Neural cell (in vitro differentiated cells): ENCODE measurements around the gene RABGGTA. TPM values are rescaled to one million over a fixed set of nuclear protein-coding genes. Genes with fewer than 3 reads are reported as not detected.

ENCODE experiments used
- H2AFZ ChIP-seq: fragments of 200-600, 300-800 bp; sonication (generic), shearing (Covaris generic); 2 replicates; pipeline ENCODE4 v1.6.0; 2014; ENCODE audit warnings: low read depth, mild to moderate bottlenecking, antibody characterized with exemption, low read length, moderate library complexity
- H3F3A ChIP-seq: fragments of 200-600 bp; shearing (Covaris generic); 2 replicates; pipeline ENCODE4 v1.6.1; 2016; ENCODE audit warnings: mild to moderate bottlenecking, moderate library complexity, mixed read lengths, antibody characterized with exemption, low read length; ENCODE audit not compliant: insufficient read depth, poor library complexity, severe bottlenecking
- H3K27ac ChIP-seq: fragments of 200-600, 300-800 bp; sonication (generic), shearing (Covaris generic); 2 replicates; pipeline ENCODE4 v1.5.1; 2014; ENCODE audit warnings: mild to moderate bottlenecking, low read length, moderate library complexity
- H3K27me3 ChIP-seq: fragments of 300-800, 200-600 bp; sonication (generic), shearing (Covaris generic); 2 replicates; pipeline ENCODE4 v1.6.0; 2014; ENCODE audit warnings: mild to moderate bottlenecking, low read depth, low read length, moderate library complexity; ENCODE audit not compliant: insufficient read depth
- H3K36me3 ChIP-seq: fragments of 300-800, 200-600 bp; sonication (generic), shearing (Covaris generic); 2 replicates; pipeline ENCODE4 v1.5.1; 2014; ENCODE audit warnings: mild to moderate bottlenecking, antibody characterized with exemption, low read length, moderate library complexity; ENCODE audit not compliant: insufficient read depth
- H3K4me2 ChIP-seq: fragments of 300-800, 200-600 bp; sonication (generic), shearing (Covaris generic); 2 replicates; pipeline ENCODE4 v1.6.0; 2014; ENCODE audit warnings: mild to moderate bottlenecking, low read length
- H3K4me3 ChIP-seq: fragments of 300-800, 200-600 bp; sonication (generic), shearing (Covaris generic); 2 replicates; pipeline ENCODE4 v1.5.1; 2014; ENCODE audit warnings: mild to moderate bottlenecking, low read length, moderate library complexity
- H3K79me2 ChIP-seq: fragments of 200-600 bp; shearing (Covaris generic); replicated peaks from 2 replicates; pipeline ENCODE4 v1.6.0; 2014; ENCODE audit warnings: mild to moderate bottlenecking, low read length, moderate library complexity; ENCODE audit not compliant: insufficient read depth
- H3K9ac ChIP-seq: fragments of 300-800, 200-600 bp; sonication (generic), shearing (Covaris generic); 2 replicates; pipeline ENCODE4 v1.6.1; 2016; ENCODE audit warnings: mild to moderate bottlenecking, low read length, mixed read lengths
- H3K9me2 ChIP-seq: fragments of 200-600 bp; shearing (Covaris generic); 2 replicates; pipeline ENCODE4 v1.6.1; 2016; ENCODE audit warnings: mild to moderate bottlenecking, low read length, mixed read lengths; ENCODE audit not compliant: insufficient read depth
- H3K9me3 ChIP-seq: fragments of 200-600, 300-800 bp; sonication (generic), shearing (Covaris generic); 2 replicates; pipeline ENCODE4 v1.6.1; 2016; ENCODE audit warnings: mild to moderate bottlenecking, mixed run types, low read length, moderate library complexity, mixed read lengths
- H4K20me1 ChIP-seq: fragments of 200-600 bp; shearing (Covaris generic); 2 replicates; pipeline ENCODE4 v1.6.1; 2016; ENCODE audit warnings: mild to moderate bottlenecking, mixed run types; ENCODE audit not compliant: insufficient read depth
- EP300 ChIP-seq: fragments of 450-650 bp; conservative IDR thresholded peaks from 2 replicates; pipeline ENCODE4 v1.6.1; 2014; ENCODE audit warnings: antibody characterized with exemption, mild to moderate bottlenecking, moderate library complexity; ENCODE audit not compliant: poor library complexity, severe bottlenecking
- EZH2 ChIP-seq: fragments of 200-600, 300-800 bp; shearing (Covaris generic), sonication (generic); IDR thresholded peaks from 2 replicates; pipeline ENCODE4 v1.6.1; 2014; ENCODE audit warnings: antibody characterized with exemption, low read length, borderline replicate concordance, mild to moderate bottlenecking; ENCODE audit not compliant: insufficient read depth, poor library complexity, severe bottlenecking
- MXI1 ChIP-seq: fragments of 450-650 bp; conservative IDR thresholded peaks from 2 replicates; pipeline ENCODE4 v1.6.1; 2014; ENCODE audit warnings: antibody characterized with exemption, mild to moderate bottlenecking; ENCODE audit not compliant: poor library complexity, severe bottlenecking
- POLR2AphosphoS5 ChIP-seq: IDR thresholded peaks from 2 replicates; pipeline ENCODE4 v1.6.1; 2012
- RAD21 ChIP-seq: fragments of 450-650 bp; conservative IDR thresholded peaks from 2 replicates; pipeline ENCODE4 v1.6.1; 2014; ENCODE audit warnings: antibody characterized with exemption, mild to moderate bottlenecking, moderate library complexity
- SMC3 ChIP-seq: fragments of 450-650 bp; conservative IDR thresholded peaks from 2 replicates; pipeline ENCODE4 v1.6.1; 2014; ENCODE audit warnings: antibody characterized with exemption, mild to moderate bottlenecking, moderate library complexity; ENCODE audit not compliant: poor library complexity
- TAF1 ChIP-seq: IDR thresholded peaks from 2 replicates; pipeline ENCODE4 v1.6.1; 2012; ENCODE audit warnings: low read depth
- polyA plus RNA-seq: library from polyadenylated mRNA; depleted of rRNA; stranded (reverse); fragments of >200 nt; gene quantifications from 2 replicates; pipeline ENCODE4 v1.2.3, GENCODE V29; 2014
- TF ChIP-seq, protein P1 (sequence below): IDR thresholded peaks from 2 replicates; pipeline ENCODE4 v1.6.1; 2012; ENCODE audit warnings: borderline replicate concordance
- TF ChIP-seq, protein P2 (sequence below): fragments of 450-650 bp; IDR thresholded peaks from 2 replicates; pipeline ENCODE4 v1.5.1; 2014; ENCODE audit warnings: antibody characterized with exemption, mild to moderate bottlenecking, moderate library complexity; ENCODE audit not compliant: poor library complexity, severe bottlenecking

The RABGGTA gene
- polyA plus RNA-seq, 1 donor from 2014 or later, result 33.2 TPM

DNA sequence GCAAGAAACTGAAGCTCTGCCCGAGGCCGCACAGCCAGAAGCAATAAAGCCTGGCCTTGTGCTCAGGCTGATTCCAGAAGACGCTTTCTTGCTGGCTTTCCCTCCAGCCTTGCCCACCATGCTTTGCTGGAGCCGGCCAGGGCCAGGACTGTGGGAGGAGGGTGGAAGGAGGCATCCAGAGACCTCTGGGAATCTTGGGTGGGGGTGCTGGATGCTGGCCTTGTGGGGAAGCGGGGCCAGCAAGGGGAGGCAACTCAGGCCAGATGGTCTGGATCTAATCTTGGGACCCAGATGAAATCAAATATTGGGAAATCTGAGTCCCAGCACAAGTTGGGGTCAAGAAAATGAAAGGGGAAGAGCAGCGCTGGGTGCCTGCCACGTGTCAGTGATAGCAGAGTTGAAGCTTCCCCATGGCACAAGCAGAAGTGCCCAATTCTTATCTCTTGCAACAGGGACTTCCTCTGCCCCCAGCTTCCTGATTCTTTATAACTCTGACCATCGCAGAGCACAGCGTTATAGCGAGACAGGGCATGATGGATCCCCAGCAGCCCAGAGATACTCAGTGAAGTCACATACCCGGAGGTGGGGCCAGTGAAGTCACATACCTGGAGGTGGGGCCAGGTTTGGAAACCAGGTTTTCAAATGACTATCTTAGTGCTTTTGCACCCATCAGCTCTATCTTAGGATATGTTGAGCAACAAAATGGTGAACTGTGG lies 6.4 kb upstream of the RABGGTA start:
- H3K9me2 ChIP-seq, result no peaks in the 10 kb centered on the region
- H3K27ac ChIP-seq, result no peak overlapping the region
- no peaks in the 10 kb centered on the region for H3K79me2 ChIP-seq
- TF ChIP-seq TAF1 (no peak), SMC3 (no peak), MXI1 (no peak), POLR2AphosphoS5 (no peak), EZH2 (no peak), EP300 (no peak), RAD21 (no peak)
- TF ChIP-seq, protein P1, sequence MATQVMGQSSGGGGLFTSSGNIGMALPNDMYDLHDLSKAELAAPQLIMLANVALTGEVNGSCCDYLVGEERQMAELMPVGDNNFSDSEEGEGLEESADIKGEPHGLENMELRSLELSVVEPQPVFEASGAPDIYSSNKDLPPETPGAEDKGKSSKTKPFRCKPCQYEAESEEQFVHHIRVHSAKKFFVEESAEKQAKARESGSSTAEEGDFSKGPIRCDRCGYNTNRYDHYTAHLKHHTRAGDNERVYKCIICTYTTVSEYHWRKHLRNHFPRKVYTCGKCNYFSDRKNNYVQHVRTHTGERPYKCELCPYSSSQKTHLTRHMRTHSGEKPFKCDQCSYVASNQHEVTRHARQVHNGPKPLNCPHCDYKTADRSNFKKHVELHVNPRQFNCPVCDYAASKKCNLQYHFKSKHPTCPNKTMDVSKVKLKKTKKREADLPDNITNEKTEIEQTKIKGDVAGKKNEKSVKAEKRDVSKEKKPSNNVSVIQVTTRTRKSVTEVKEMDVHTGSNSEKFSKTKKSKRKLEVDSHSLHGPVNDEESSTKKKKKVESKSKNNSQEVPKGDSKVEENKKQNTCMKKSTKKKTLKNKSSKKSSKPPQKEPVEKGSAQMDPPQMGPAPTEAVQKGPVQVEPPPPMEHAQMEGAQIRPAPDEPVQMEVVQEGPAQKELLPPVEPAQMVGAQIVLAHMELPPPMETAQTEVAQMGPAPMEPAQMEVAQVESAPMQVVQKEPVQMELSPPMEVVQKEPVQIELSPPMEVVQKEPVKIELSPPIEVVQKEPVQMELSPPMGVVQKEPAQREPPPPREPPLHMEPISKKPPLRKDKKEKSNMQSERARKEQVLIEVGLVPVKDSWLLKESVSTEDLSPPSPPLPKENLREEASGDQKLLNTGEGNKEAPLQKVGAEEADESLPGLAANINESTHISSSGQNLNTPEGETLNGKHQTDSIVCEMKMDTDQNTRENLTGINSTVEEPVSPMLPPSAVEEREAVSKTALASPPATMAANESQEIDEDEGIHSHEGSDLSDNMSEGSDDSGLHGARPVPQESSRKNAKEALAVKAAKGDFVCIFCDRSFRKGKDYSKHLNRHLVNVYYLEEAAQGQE, result no peak
- TF ChIP-seq, protein P2, sequence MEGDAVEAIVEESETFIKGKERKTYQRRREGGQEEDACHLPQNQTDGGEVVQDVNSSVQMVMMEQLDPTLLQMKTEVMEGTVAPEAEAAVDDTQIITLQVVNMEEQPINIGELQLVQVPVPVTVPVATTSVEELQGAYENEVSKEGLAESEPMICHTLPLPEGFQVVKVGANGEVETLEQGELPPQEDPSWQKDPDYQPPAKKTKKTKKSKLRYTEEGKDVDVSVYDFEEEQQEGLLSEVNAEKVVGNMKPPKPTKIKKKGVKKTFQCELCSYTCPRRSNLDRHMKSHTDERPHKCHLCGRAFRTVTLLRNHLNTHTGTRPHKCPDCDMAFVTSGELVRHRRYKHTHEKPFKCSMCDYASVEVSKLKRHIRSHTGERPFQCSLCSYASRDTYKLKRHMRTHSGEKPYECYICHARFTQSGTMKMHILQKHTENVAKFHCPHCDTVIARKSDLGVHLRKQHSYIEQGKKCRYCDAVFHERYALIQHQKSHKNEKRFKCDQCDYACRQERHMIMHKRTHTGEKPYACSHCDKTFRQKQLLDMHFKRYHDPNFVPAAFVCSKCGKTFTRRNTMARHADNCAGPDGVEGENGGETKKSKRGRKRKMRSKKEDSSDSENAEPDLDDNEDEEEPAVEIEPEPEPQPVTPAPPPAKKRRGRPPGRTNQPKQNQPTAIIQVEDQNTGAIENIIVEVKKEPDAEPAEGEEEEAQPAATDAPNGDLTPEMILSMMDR, result no peak
- H3F3A ChIP-seq, result no peaks in the 10 kb centered on the region
- H3K27me3 ChIP-seq, result no peaks in the 10 kb centered on the region
- no peaks in the 10 kb centered on the region for H3K9me3 ChIP-seq
- no peak overlapping the region for H2AFZ ChIP-seq
- no peaks in the 10 kb centered on the region for H4K20me1 ChIP-seq
- H3K4me3 ChIP-seq, result no peak overlapping the region
- H3K9ac ChIP-seq, result no peak overlapping the region
- H3K36me3 ChIP-seq, result no peaks in the 10 kb centered on the region
- H3K4me2 ChIP-seq, result no peak overlapping the region

DNA sequence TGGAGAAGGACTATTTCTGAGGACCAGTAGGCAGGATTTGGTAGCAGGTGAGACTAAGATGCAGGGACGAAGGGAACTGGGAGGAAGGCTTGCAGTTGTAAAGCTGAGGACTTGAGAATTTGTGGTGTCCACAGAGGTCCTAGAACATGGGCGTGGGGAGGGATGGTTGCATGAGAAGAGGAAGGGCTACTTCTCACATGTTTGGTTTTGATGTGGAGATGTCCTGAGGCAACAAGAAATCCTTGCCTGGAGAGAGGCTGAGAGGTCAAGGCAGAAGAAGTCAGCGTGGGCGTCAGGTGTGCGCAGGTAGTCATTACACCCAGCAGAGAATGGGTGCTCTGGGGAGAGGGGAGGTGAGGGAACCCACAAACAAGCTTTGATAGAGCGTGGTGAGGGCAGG lies 5.7 kb upstream of the RABGGTA start:
- Histone ChIP-seq H3K9me2 (no peaks in the 10 kb centered on the region), H3K27ac (no peak overlapping the region), H3K27me3 (no peaks in the 10 kb centered on the region), H2AFZ (no peak overlapping the region), H3K36me3 (no peaks in the 10 kb centered on the region), H3K9ac (no peak overlapping the region), H3F3A (no peaks in the 10 kb centered on the region), H3K4me2 (no peak overlapping the region), H3K9me3 (no peaks in the 10 kb centered on the region), H3K79me2 (no peaks in the 10 kb centered on the region), H3K4me3 (no peak overlapping the region), H4K20me1 (no peaks in the 10 kb centered on the region)
- TF ChIP-seq, protein P1, result no peak
- TF ChIP-seq POLR2AphosphoS5 (no peak), EZH2 (no peak), EP300 (no peak), RAD21 (no peak), TAF1 (no peak), SMC3 (no peak), MXI1 (no peak)
- TF ChIP-seq, protein P2, result no peak
